Measurements from ENCODE around the gene QSOX1.

QSOX1 gene

GRCh38 chr1:180234369-180235076, 79.9 kb downstream of the QSOX1 start:
- DNase-seq (ENCODE audit: low read depth in 2 of 2, low spot score in 1 of 2) = no peak

GRCh38 chr1:180235077-180235501, 80.4 kb downstream of the QSOX1 start:
- DNase-seq (ENCODE audit: low read depth in 2 of 2, low spot score in 1 of 2) = no peak

GRCh38 chr1:180235502-180236239, 81.0 kb downstream of the QSOX1 start:
- no peak for DNase-seq (ENCODE audit: low read depth in 2 of 2, low spot score in 1 of 2)

- no peak for DNase-seq (ENCODE audit: low read depth in 2 of 2, low spot score in 1 of 2)
Measured at GRCh38 chr1:180236698-180237509, 82.2 kb downstream of the QSOX1 start.

- DNase-seq (ENCODE audit: low read depth in 2 of 2, low spot score in 1 of 2) = no peak
Measured at GRCh38 chr1:180237869-180238476, 83.3 kb downstream of the QSOX1 start.

GRCh38 chr1:180238675-180239074, 84.0 kb downstream of the QSOX1 start:
- DNase-seq (ENCODE audit: low read depth in 2 of 2, low spot score in 1 of 2) = no peak

GRCh38 chr1:180239145-180240096, 84.8 kb downstream of the QSOX1 start:
- DNase-seq (ENCODE audit: low read depth in 2 of 2, low spot score in 1 of 2) = no peak

- no peak for DNase-seq (ENCODE audit: low read depth in 2 of 2, low spot score in 1 of 2)
Measured at GRCh38 chr1:180241716-180242544, 87.3 kb downstream of the QSOX1 start.

- DNase-seq (ENCODE audit: low read depth in 2 of 2, low spot score in 1 of 2) = no peak
Measured at GRCh38 chr1:180243517-180244221, 89.0 kb downstream of the QSOX1 start.

GRCh38 chr1:180244840-180245239, 90.2 kb downstream of the QSOX1 start:
- DNase-seq (ENCODE audit: low read depth in 2 of 2, low spot score in 1 of 2) = no peak

- no peak for DNase-seq (ENCODE audit: low read depth in 2 of 2, low spot score in 1 of 2)
Measured at GRCh38 chr1:180246579-180246978, 91.9 kb downstream of the QSOX1 start.

- DNase-seq (ENCODE audit: low read depth in 2 of 2, low spot score in 1 of 2) = no peak
Measured at GRCh38 chr1:180247061-180247460, 92.4 kb downstream of the QSOX1 start.

- no peak for DNase-seq (ENCODE audit: low read depth in 2 of 2, low spot score in 1 of 2)
Measured at GRCh38 chr1:180247580-180247979, 92.9 kb downstream of the QSOX1 start.

GRCh38 chr1:180248176-180248575, 93.5 kb downstream of the QSOX1 start:
- no peak for DNase-seq (ENCODE audit: low read depth in 2 of 2, low spot score in 1 of 2)

GRCh38 chr1:180248731-180249681, 94.3 kb downstream of the QSOX1 start:
- DNase-seq (ENCODE audit: low read depth in 2 of 2, low spot score in 1 of 2) = no peak

GRCh38 chr1:180249725-180250498, 95.2 kb downstream of the QSOX1 start:
- no peak for DNase-seq (ENCODE audit: low read depth in 2 of 2, low spot score in 1 of 2)

GRCh38 chr1:180250499-180250770, 95.8 kb downstream of the QSOX1 start:
- no peak for DNase-seq (ENCODE audit: low read depth in 2 of 2, low spot score in 1 of 2)

Data from stimulated activated CD8-positive, alpha-beta memory T cell treated with anti-CD3 and anti-CD28 coated beads, Interleukin-4, amount 100 ng/mL, for 1 hour (primary cell).